ENCODE measurements around the gene PPP1R14D. TPM values are rescaled to one million over a fixed set of nuclear protein-coding genes. Genes with fewer than 3 reads are reported as not detected.
A peak's percentile ranks its signal among the peaks of the same experiment; 100 is the strongest.

PPP1R14D gene
- total RNA-seq, 1 experiment from 2014 or later, result not detected

- DNase-seq (ENCODE audit: low spot score), result no peak
- in situ Hi-C loops (cut with HindIII; ENCODE audit: low sequenced_read_pairs), result no loop called here
Measured at GRCh38 chr15:40826423-40827075, 2.0 kb downstream of the PPP1R14D start.

GRCh38 chr15:40825661-40826422, 2.7 kb downstream of the PPP1R14D start:
- no peak for DNase-seq (ENCODE audit: low spot score)
- in situ Hi-C loops (cut with HindIII; ENCODE audit: low sequenced_read_pairs), result no loop called here

GRCh38 chr15:40823572-40824343, 4.8 kb downstream of the PPP1R14D start:
- DNase-seq (ENCODE audit: low spot score), result no peak
- in situ Hi-C loops (cut with HindIII; ENCODE audit: low sequenced_read_pairs), result no loop called here

- DNase-seq (ENCODE audit: low spot score), result no peak
- in situ Hi-C loops (cut with HindIII; ENCODE audit: low sequenced_read_pairs), result no loop called here
Measured at GRCh38 chr15:40821195-40821594, 7.3 kb downstream of the PPP1R14D start.

GRCh38 chr15:40819048-40819447, 9.5 kb downstream of the PPP1R14D start:
- no peak for DNase-seq (ENCODE audit: low spot score)
- in situ Hi-C loops (cut with HindIII; ENCODE audit: low sequenced_read_pairs), result no loop called here

DNA sequence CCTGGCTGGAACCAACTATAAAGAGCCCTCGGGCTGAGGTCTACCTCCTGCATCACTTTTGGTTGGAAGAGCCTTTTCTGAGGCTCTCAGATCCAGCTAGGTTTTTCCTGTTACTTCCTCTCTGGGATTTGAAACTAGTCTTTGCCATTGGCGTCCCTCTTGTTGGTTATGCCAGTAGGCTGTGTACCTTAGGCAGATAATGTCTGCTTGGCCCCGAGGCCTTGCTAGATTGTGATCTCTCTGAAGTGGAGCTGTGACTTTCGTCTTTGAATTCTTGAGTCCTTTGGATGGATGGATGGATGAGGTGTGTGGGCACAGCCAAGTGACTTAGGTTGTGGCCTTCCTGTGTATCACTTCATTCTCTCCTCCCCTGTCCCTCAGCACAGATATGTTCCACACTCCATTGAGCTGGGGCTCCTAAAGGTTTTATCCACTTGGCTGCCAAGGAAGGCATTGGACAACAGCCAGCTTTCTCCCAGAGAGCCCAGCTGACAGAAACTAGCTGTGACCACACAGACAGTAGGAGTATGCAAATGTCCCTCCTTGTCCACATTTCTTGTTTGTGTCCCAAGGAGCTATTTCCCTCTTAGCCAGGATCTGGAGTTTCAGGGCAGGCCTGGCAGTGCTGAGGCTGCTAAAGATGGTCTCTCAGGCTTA, 13.3 kb downstream of the PPP1R14D start:
- peak; percentile 48 for DNase-seq (ENCODE audit: low spot score)
- in situ Hi-C loops (cut with HindIII; ENCODE audit: low sequenced_read_pairs), result no loop called here

- DNase-seq (ENCODE audit: low spot score), result no peak
- in situ Hi-C loops (cut with HindIII; ENCODE audit: low sequenced_read_pairs), result no loop called here
Measured at GRCh38 chr15:40812721-40813425, 15.6 kb downstream of the PPP1R14D start.

- in situ Hi-C loops (cut with HindIII; ENCODE audit: low sequenced_read_pairs), result no loop called here
- DNase-seq (ENCODE audit: low spot score), result no peak
Measured at GRCh38 chr15:40808861-40809450, 19.6 kb downstream of the PPP1R14D start.

- no peak for DNase-seq (ENCODE audit: low spot score)
- in situ Hi-C loops (cut with HindIII; ENCODE audit: low sequenced_read_pairs), result no loop called here
Measured at GRCh38 chr15:40807888-40808461, 20.5 kb downstream of the PPP1R14D start.

- peak; percentile 99 for DNase-seq (ENCODE audit: low spot score)
- in situ Hi-C loops (cut with HindIII; ENCODE audit: low sequenced_read_pairs), result no loop called here
Measured at GRCh38 chr15:40807028-40807887, 21.2 kb downstream of the PPP1R14D start, which contains the start of the genes DNAJC17 and ZFYVE19. DNAJC17 (minus strand) TSS chr15:40807473; CDS start chr15:40807446, 27 bp downstream. ZFYVE19 (plus strand) TSS chr15:40807089; CDS start chr15:40807590, 501 bp downstream.

DNA sequence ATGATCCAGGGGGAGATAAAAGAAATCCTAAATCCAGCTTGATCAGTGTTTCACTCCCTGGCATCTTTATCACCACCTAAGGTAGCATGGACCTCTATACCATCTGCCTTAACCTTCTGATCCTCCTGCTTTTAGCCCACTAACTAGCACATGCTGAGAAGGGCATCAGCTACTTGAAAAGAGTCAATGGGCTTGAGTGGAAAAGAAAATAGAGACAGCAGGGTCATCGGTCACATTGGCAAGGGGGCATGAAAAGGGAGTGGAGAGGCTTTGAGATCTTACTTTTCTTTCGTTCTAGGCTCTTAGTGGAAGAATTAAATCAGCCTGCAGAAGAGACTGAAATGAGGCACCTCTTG, 21.9 kb downstream of the PPP1R14D start:
- in situ Hi-C loops (cut with HindIII; ENCODE audit: low sequenced_read_pairs), result no loop called here
- no peak for DNase-seq (ENCODE audit: low spot score)

GRCh38 chr15:40803688-40804087, 24.8 kb downstream of the PPP1R14D start:
- in situ Hi-C loops (cut with HindIII; ENCODE audit: low sequenced_read_pairs), result no loop called here
- DNase-seq (ENCODE audit: low spot score), result no peak

GRCh38 chr15:40803076-40803475, 25.4 kb downstream of the PPP1R14D start:
- in situ Hi-C loops (cut with HindIII; ENCODE audit: low sequenced_read_pairs), result no loop called here
- DNase-seq (ENCODE audit: low spot score), result no peak

GRCh38 chr15:40799523-40799922, 29.0 kb downstream of the PPP1R14D start:
- no peak for DNase-seq (ENCODE audit: low spot score)
- in situ Hi-C loops (cut with HindIII; ENCODE audit: low sequenced_read_pairs), result no loop called here

GRCh38 chr15:40796512-40796911, 32.0 kb downstream of the PPP1R14D start:
- no peak for DNase-seq (ENCODE audit: low spot score)
- in situ Hi-C loops (cut with HindIII; ENCODE audit: low sequenced_read_pairs), result no loop called here

DNA sequence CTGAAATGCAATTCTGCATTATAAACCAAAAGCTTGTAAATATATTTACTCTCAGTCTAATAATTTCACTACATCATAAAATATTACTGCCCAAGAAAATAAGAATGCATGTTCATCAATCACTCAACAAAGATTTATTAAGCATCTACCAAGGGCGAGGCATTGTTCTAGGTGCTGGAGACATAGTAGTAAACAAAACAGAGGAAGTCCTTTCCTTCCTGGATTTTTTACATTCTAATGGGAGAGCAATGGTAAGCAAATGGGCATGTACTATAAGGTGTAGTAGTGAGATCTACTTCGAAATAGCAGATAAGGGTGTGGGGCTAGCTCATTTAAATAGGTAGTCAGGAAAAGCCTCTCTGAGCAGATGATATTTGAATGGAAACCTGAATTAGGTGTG, 32.5 kb downstream of the PPP1R14D start:
- DNase-seq (ENCODE audit: low spot score), result no peak
- in situ Hi-C loops (cut with HindIII; ENCODE audit: low sequenced_read_pairs), result no loop called here

DNA sequence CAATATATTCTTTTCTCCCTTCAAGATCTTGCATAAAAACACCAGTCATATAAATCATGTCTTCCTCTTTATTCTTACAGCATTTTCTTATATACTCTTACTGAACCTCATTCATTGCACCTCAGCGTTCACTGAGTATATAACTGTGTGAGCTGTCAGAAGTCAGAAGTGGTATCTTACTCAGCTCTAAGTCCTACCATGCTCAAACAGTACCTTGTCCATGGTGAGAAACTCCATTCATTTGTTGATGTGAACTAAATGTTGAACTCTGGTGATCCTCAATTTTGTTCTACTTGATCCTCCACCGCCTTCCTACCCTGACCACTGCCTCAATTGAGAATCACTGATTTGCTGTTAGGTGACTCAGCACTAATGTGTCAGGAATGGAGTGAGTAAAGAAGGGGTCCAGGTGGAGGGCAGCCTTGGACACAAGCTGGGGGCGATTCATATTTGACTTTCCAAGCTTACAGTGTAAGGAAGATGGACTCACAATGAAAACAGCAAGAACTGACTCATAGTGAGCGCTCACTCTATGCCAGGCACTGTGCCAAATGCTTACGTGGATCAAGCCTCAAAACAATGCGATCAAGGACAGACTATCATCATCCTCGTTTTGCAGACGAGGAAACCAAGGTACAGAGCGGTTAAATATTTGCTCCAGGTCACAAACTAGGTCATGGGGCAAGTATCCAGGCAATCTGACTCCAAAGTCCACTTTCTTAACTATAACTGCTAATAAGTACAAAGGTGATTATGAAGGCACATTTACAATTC, 35.1 kb downstream of the PPP1R14D start:
- in situ Hi-C loops (cut with HindIII; ENCODE audit: low sequenced_read_pairs), result no loop called here
- DNase-seq (ENCODE audit: low spot score), result no peak

All from G401 (cell line).